ENCODE measurements around the gene ABLIM2.

DNA sequence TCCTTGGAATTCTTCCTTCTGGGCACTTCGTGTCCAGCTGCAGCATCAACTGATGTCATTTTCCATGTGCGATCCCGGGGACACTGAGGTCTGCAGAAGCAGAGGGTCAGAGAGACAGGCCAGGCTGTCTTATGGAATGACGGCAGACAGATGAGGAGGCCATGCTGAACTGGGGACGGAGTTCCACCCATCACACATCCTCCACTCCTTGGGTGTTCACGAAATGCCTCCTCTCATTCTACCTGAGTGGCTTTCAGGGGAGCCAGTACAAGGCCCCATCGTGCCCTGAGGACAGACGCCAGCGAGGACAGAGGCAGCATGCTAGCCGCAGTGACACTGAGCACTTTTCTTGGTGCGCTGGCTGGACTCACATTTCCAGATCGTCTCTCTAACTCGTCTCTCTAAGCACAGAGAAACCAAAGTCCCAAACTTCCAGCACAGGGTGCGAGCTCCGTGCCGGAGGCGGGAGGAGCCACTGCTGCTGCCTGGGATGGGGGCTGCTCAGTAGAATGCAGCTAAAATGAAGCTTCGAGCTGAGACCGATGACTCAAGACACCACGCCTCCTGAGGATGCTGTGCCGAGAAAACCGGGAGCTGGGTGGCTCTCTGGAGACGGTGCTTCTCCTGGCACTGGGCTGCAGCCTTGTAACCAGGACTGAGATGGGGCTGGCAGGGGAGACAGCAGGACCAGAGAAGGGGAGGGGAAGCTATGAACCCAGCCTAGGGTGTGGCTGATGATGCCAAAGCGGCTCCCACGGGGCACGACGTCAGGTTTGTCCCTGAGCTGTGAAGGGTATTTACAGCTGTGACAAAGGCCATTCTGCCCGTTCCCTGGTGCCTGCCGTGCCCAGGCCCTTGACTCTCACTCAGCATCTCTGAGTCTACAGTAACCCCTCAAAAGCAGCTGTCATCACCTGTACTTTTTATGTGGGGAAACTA is 8.2 kb downstream of the ABLIM2 start:
- no peak for TF ChIP-seq SIX5 (IDR thresholded peaks at IDR 0.05; ENCODE audit: low read depth, low read length)
- TF ChIP-seq, protein P1, sequence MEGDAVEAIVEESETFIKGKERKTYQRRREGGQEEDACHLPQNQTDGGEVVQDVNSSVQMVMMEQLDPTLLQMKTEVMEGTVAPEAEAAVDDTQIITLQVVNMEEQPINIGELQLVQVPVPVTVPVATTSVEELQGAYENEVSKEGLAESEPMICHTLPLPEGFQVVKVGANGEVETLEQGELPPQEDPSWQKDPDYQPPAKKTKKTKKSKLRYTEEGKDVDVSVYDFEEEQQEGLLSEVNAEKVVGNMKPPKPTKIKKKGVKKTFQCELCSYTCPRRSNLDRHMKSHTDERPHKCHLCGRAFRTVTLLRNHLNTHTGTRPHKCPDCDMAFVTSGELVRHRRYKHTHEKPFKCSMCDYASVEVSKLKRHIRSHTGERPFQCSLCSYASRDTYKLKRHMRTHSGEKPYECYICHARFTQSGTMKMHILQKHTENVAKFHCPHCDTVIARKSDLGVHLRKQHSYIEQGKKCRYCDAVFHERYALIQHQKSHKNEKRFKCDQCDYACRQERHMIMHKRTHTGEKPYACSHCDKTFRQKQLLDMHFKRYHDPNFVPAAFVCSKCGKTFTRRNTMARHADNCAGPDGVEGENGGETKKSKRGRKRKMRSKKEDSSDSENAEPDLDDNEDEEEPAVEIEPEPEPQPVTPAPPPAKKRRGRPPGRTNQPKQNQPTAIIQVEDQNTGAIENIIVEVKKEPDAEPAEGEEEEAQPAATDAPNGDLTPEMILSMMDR (IDR thresholded peaks at IDR 0.05; ENCODE audit: control extremely low read depth in 1 of 3, insufficient read depth in 1 of 3, low read depth in 1 of 3, low read length in 3 of 3), result no peak
- no peak for TF ChIP-seq CBX8 (IDR thresholded peaks at IDR 0.05; ENCODE audit: borderline replicate concordance, low read depth, low read length)
- no peak for TF ChIP-seq POLR2AphosphoS5 (IDR thresholded peaks at IDR 0.05; ENCODE audit: low read depth, low read length)
- no peak for TF ChIP-seq CEBPB (IDR thresholded peaks at IDR 0.05; ENCODE audit: low read depth, low read length)
- no peak for TF ChIP-seq POLR2A (IDR thresholded peaks at IDR 0.05; ENCODE audit: control extremely low read depth in 1 of 2, low read depth in 2 of 2, low read length in 2 of 2)
- TF ChIP-seq SIN3A (conservative IDR thresholded peaks at IDR 0.05 in 1 of 2, IDR thresholded peaks at IDR 0.05 in 1 of 2; ENCODE audit: low read depth in 1 of 2, low read length in 2 of 2), result no peak
- no peak for TF ChIP-seq TCF12 (IDR thresholded peaks at IDR 0.05; ENCODE audit: low read depth, low read length)
- TF ChIP-seq EP300 (IDR thresholded peaks at IDR 0.05; ENCODE audit: borderline replicate concordance in 1 of 2, low read depth in 2 of 2, low read length in 2 of 2), result no peak
- no peak for TF ChIP-seq CHD2 (IDR thresholded peaks at IDR 0.05; ENCODE audit: low read length)
- TF ChIP-seq SP1 (IDR thresholded peaks at IDR 0.05; ENCODE audit: low read depth, low read length), result no peak
- no peak for TF ChIP-seq BCL11A (IDR thresholded peaks at IDR 0.05; ENCODE audit: low read depth in 2 of 2, low read length in 2 of 2)

All from H1 (cell line).